ENCODE data around the gene RNF208. TPM values are rescaled to one million over a fixed set of nuclear protein-coding genes. Genes with fewer than 3 reads are reported as not detected.
A peak's percentile ranks its signal among the peaks of the same experiment; 100 is the strongest.

RNF208 gene
- total RNA-seq, 2 experiments from 2014 or later, result 2.1 to 2.7 TPM

GRCh38 chr9:137233143-137233980, 11.3 kb upstream of the RNF208 start:
- ChIA-PET CTCF (no interaction called here), POLR2A (no interaction called here)
- Mint-ChIP-seq H3K4me3 (no peak overlapping the region), H3K4me1 (peaks cover 2% of the 10 kb centered on the region), H3K36me3 (ENCODE audit: low read depth) (no peaks in the 10 kb centered on the region), H3K27me3 (no peaks in the 10 kb centered on the region), H3K9me3 (no peaks in the 10 kb centered on the region), H3K27ac (no peak overlapping the region)
- no peak for DNase-seq

GRCh38 chr9:137232510-137232909, 10.5 kb upstream of the RNF208 start:
- POLR2A ChIA-PET, result no interaction called here
- Mint-ChIP-seq H3K27me3 (peaks cover 2% of the 10 kb centered on the region), H3K4me1 (peaks cover 2% of the 10 kb centered on the region), H3K27ac (no peak overlapping the region), H3K9me3 (no peaks in the 10 kb centered on the region), H3K4me3 (no peak overlapping the region), H3K36me3 (ENCODE audit: low read depth) (no peaks in the 10 kb centered on the region)
- CTCF ChIA-PET, result interaction anchor here (1.0 kb wide), 1 partner anchor 109 kb away, joined by 3 read pairs; no protein-coding TSS in a partner anchor
- DNase-seq, result no peak

- peaks cover 2% of the 10 kb centered on the region for H3K27me3 Mint-ChIP-seq
- no peak for DNase-seq
- H3K9me3 Mint-ChIP-seq, result no peaks in the 10 kb centered on the region
- H3K4me1 Mint-ChIP-seq, result peaks cover 3% of the 10 kb centered on the region
- H3K36me3 Mint-ChIP-seq (ENCODE audit: low read depth), result no peaks in the 10 kb centered on the region
- CTCF ChIA-PET, result interaction anchor here (1.0 kb wide), 1 partner anchor 109 kb away, joined by 3 read pairs; no protein-coding TSS in a partner anchor
- no peak overlapping the region for H3K4me3 Mint-ChIP-seq
- H3K27ac Mint-ChIP-seq, result no peak overlapping the region
- POLR2A ChIA-PET, result no interaction called here
Observed at GRCh38 chr9:137232101-137232500, 10.1 kb upstream of the RNF208 start.

- Mint-ChIP-seq H3K4me3 (no peak overlapping the region), H3K27me3 (peaks cover 2% of the 10 kb centered on the region), H3K4me1 (peaks cover 3% of the 10 kb centered on the region), H3K9me3 (no peaks in the 10 kb centered on the region), H3K36me3 (ENCODE audit: low read depth) (no peaks in the 10 kb centered on the region), H3K27ac (no peak overlapping the region)
- DNase-seq, result no peak
- ChIA-PET POLR2A (no interaction called here), CTCF (interaction anchor here (1.0 kb wide), 1 partner anchor 108 kb away, joined by 3 read pairs; no protein-coding TSS in a partner anchor)
Observed at GRCh38 chr9:137231372-137232039, 9.5 kb upstream of the RNF208 start.

- H3K36me3 Mint-ChIP-seq (ENCODE audit: low read depth), result no peaks in the 10 kb centered on the region
- no peaks in the 10 kb centered on the region for H3K9me3 Mint-ChIP-seq
- H3K4me1 Mint-ChIP-seq, result peaks cover 3% of the 10 kb centered on the region
- CTCF ChIA-PET, result interaction anchor here (0.6 to 1.3 kb wide), 3 partner anchors 144 to 184 kb away, joined by 3 read pairs; partner anchors contain the start of genes MAN1B1 and NPDC1
- no peak for DNase-seq
- POLR2A ChIA-PET, result no interaction called here
- no peak within 1 kb of the TSS for H3K4me3 Mint-ChIP-seq
- H3K27ac Mint-ChIP-seq, result no peak within 1 kb of the TSS
- peaks cover 2% of the 10 kb centered on the region for H3K27me3 Mint-ChIP-seq
Observed at GRCh38 chr9:137230705-137231371, 8.8 kb upstream of the RNF208 start, which contains the start of gene SLC34A3. Gene SLC34A3, plus strand, starts transcription at chr9:137230901. Its CDS starts 802 bp downstream, at chr9:137231703.

- no peaks in the 10 kb centered on the region for H3K9me3 Mint-ChIP-seq
- POLR2A ChIA-PET, result no interaction called here
- H3K27me3 Mint-ChIP-seq, result peaks cover 2% of the 10 kb centered on the region
- no peaks in the 10 kb centered on the region for H3K36me3 Mint-ChIP-seq (ENCODE audit: low read depth)
- DNase-seq, result no peak
- no peak overlapping the region for H3K4me3 Mint-ChIP-seq
- peaks cover 7% of the 10 kb centered on the region for H3K4me1 Mint-ChIP-seq
- no peak overlapping the region for H3K27ac Mint-ChIP-seq
- CTCF ChIA-PET, result interaction anchor here (0.6 to 1.6 kb wide), 5 partner anchors 38 to 184 kb away, joined by 3 read pairs; partner anchors contain the start of genes MAN1B1 and NPDC1
Observed at GRCh38 chr9:137229903-137230704, 8.1 kb upstream of the RNF208 start.

GRCh38 chr9:137228968-137229896, 7.2 kb upstream of the RNF208 start:
- no peak for DNase-seq
- Mint-ChIP-seq H3K4me3 (no peak overlapping the region), H3K4me1 (peaks cover 11% of the 10 kb centered on the region), H3K9me3 (no peaks in the 10 kb centered on the region), H3K36me3 (ENCODE audit: low read depth) (no peaks in the 10 kb centered on the region), H3K27ac (no peak overlapping the region), H3K27me3 (peaks cover 2% of the 10 kb centered on the region)
- CTCF ChIA-PET, result interaction anchor here (1.0 to 1.6 kb wide), 4 partner anchors 38 to 183 kb away, joined by 3 read pairs; partner anchors contain the start of genes MAN1B1 and NPDC1
- POLR2A ChIA-PET, result no interaction called here

GRCh38 chr9:137228506-137228967, 6.5 kb upstream of the RNF208 start:
- POLR2A ChIA-PET, result no interaction called here
- H3K36me3 Mint-ChIP-seq (ENCODE audit: low read depth), result no peaks in the 10 kb centered on the region

GRCh38 chr9:137227853-137228505, 5.9 kb upstream of the RNF208 start:
- Mint-ChIP-seq H3K9me3 (no peaks in the 10 kb centered on the region), H3K4me1 (peaks cover 16% of the 10 kb centered on the region), H3K27ac (no peak overlapping the region), H3K4me3 (no peak overlapping the region), H3K27me3 (peaks cover 2% of the 10 kb centered on the region), H3K36me3 (ENCODE audit: low read depth) (no peaks in the 10 kb centered on the region)
- ChIA-PET CTCF (interaction anchor here (0.7 to 6.0 kb wide), 12 partner anchors 10 to 209 kb away, joined by 3 to 65 read pairs (median 4); partner anchors contain the start of gene TUBB4B), POLR2A (no interaction called here)
- no peak for DNase-seq

More at GRCh38 chr9:137228506-137228967, 6.5 kb upstream of the RNF208 start:
- H3K4me3 Mint-ChIP-seq, result no peak overlapping the region
- no peak overlapping the region for H3K27ac Mint-ChIP-seq
- DNase-seq, result no peak
- H3K4me1 Mint-ChIP-seq, result peaks cover 14% of the 10 kb centered on the region
- CTCF ChIA-PET, result interaction anchor here (1.0 to 2.4 kb wide), 3 partner anchors 113 to 158 kb away, joined by 3 to 7 read pairs (median 6); no protein-coding TSS in a partner anchor
- no peaks in the 10 kb centered on the region for H3K9me3 Mint-ChIP-seq
- peaks cover 2% of the 10 kb centered on the region for H3K27me3 Mint-ChIP-seq

GRCh38 chr9:137227054-137227852, 5.2 kb upstream of the RNF208 start, which contains the start of gene RNF224:
Gene RNF224, plus strand, starts transcription at chr9:137227502. Its CDS starts 834 bp downstream, at chr9:137228336.
- no peaks in the 10 kb centered on the region for H3K9me3 Mint-ChIP-seq
- H3K4me1 Mint-ChIP-seq, result peaks cover 19% of the 10 kb centered on the region
- CTCF ChIA-PET, result interaction anchor here (0.6 to 6.0 kb wide), 18 partner anchors 11 to 210 kb away, joined by 3 to 65 read pairs (median 4); partner anchors contain the start of genes TPRN and TUBB4B
- H3K27me3 Mint-ChIP-seq, result peaks cover 2% of the 10 kb centered on the region
- no peaks in the 10 kb centered on the region for H3K36me3 Mint-ChIP-seq (ENCODE audit: low read depth)
- peak; percentile 86 for DNase-seq
- H3K27ac Mint-ChIP-seq, result peak within 1 kb of the TSS; percentile 25
- POLR2A ChIA-PET, result no interaction called here
- no peak within 1 kb of the TSS for H3K4me3 Mint-ChIP-seq

Measured in activated CD4-positive, alpha-beta T cell treated with anti-CD3 and anti-CD28 coated beads, Interleukin-2, amount 10 ng/mL, durations not matched to agents 7 days and 5 days (primary cell).